GM18505 (cell line): ENCODE results near the gene FCRLA.
A peak's percentile ranks its signal among the peaks of the same experiment; 100 is the strongest.

Experiments used
- ATAC-seq: cut with Tn5 transposase; IDR thresholded peaks from one replicate; pipeline ENCODE4 v1.9.1; 2021; ENCODE audit not compliant: unreplicated experiment
- POLR2A ChIP-seq: IDR thresholded peaks from 4 replicates; pipeline ENCODE4 v1.6.1; 2011; ENCODE audit warnings: borderline replicate concordance; ENCODE audit not compliant: insufficient read depth, insufficient read length; ENCODE audit errors: extremely low read depth

FCRLA gene

DNA sequence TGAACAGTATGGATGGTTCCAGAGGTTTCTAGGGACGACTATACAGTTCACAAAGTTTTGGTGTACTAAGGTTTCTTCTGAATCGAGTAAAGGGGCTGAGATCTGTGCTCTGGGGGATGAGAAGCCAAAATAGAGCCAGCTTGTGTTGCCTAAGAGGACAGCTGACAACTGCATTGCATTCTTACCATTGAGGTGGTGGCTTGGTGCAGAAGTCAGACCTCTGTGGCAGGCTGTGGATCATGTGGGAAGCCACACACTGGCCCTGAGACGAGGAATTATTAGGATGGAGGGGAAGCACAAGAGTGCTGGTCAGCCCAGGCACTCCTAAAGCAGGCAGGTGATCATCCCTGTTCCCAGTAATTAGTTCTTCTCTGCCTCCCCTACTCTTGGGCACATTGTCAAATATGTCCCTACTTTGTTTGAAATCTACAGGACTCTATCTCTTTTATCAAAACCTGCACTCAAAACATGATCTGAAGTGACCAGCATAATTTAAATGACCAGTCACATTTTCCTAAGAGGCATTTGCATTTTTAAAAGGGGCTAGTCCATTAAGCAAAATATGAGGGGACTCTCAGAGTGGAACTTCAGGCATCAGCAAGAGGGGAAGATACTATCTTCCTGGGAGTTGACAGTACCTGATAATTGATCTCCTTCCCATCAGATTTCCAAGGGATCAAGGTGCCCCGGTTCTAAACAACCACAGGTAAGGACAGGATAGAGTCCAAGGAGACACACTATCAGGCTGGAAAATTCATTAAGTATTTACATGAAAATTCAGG, 14.1 kb downstream of the FCRLA start, which contains the start of gene FCRLB:
Gene FCRLB (plus strand): TSS at position 589 of the 782 bp plus-strand sequence. CDS start 1,129 bp downstream, outside the sequence.
- no peak for ATAC-seq
- TF ChIP-seq POLR2A = no peak

DNA sequence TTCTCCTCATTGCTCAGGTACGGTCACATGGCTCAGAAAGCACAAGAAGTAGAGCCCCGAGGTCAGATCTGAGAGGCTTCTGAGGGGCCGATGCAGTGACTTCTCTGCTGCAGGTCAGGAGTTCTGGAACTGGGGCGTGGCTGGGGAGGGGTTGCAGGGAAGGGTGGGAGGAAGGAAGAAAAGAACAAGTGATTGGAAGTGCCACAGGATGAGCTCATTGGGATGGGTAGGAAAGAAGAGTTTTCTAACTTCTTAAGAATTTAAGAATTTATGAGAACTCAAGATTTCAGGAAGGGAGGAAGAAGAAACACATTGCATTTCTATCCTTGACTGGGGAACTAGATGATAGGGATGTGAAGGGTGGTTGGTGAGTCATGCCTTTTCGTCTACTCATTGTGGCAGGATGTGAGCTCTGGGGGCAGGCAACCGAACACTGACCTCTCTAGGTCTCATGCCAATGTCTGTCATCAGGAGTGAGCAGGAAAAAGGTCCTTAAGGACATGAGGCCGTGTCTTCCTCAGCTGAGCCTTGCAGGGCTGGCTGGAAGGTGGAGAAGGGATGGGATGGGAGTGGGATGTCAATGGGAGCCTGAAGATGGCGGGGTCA, 14.8 kb downstream of the FCRLA start:
- no peak for TF ChIP-seq POLR2A
- no peak for ATAC-seq

- no peak for ATAC-seq
- TF ChIP-seq POLR2A = no peak
Observed at GRCh38 chr1:161722406-161722805, 15.4 kb downstream of the FCRLA start.

- TF ChIP-seq POLR2A = no peak
- no peak for ATAC-seq
Observed at GRCh38 chr1:161723459-161724141, 16.6 kb downstream of the FCRLA start.

DNA sequence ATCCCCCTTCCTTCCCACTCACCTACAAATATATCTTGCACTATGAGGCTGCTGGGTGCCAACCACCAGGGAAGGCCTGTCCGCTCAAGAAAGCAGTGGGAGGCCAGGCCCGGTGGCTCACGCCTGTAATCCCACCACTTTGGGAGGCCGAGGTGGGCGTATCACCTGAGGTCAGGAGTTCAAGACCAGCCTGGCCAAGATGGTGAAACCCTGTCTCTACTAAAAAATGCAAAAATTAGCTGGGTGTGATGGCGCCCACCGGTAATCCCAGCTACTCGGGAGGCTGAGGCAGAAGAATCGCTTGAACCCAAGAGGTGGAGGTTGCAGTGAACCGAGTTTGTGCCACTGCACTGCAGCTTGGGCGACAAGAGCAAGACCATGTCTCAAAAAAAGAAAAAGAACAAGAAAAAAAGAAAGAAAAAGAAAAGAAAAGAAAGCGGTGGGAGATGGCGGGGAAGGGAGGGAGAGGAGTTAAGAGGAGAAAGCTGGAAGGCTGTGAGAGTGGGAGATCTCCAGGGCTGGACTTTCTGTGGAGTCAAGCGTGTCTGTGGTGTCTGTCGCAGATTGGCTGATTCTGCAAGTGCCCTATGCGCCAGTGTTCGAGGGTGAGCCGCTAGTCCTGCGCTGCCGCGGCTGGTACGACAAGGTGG, 18.4 kb downstream of the FCRLA start:
- ATAC-seq = peak; percentile 1

GRCh38 chr1:161725908-161726472, 19.0 kb downstream of the FCRLA start:
- peak; percentile 20 for ATAC-seq
- no peak for TF ChIP-seq POLR2A

GRCh38 chr1:161726473-161727255, 19.6 kb downstream of the FCRLA start:
- ATAC-seq = peak; percentile 50
- peak; percentile 95 for TF ChIP-seq POLR2A

- TF ChIP-seq POLR2A = no peak
- ATAC-seq = peak; percentile 20
Observed at GRCh38 chr1:161727256-161727924, 20.4 kb downstream of the FCRLA start.

DNA sequence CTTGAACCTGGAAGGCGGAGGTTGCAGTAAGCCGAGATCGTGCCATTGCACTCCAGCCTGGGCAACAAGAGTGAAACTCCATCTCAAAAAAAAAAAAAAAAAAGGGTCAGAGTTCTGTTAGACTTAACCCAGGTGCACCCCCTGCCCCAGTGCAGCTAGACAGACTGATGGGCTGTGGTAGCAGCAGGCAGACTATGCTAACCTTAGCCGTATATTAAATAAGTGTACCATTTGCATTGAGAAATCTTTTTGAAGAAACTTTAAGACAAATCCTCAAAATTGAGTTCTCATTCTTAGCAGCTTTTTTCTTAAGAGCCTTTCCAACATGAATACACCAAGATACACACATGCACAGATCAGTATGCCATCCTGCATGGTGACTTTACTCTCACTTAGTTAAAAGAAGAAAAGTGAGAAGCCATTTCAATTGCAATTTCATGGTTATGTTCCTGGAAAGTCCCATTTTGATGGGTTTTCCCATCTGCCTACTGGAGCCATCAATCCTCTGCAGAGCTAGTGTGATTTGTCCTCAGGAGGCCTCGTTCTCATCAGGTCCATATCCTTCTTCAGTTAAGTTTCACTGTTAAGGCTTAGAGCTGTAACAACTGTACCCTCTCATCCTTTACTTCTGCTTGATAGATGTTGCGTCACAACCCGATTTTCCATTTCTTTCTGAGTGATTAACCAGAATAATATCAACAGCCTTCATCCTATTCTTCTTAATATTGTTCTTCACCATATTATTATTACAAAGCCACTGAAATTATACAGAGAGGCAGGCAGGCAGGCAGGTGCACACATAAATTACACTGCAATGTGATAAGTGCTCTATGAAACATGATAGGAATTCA, 21.6 kb downstream of the FCRLA start:
- no peak for ATAC-seq
- no peak for TF ChIP-seq POLR2A

- ATAC-seq = no peak
- TF ChIP-seq POLR2A = no peak
Observed at GRCh38 chr1:161730050-161730564, 23.1 kb downstream of the FCRLA start.

DNA sequence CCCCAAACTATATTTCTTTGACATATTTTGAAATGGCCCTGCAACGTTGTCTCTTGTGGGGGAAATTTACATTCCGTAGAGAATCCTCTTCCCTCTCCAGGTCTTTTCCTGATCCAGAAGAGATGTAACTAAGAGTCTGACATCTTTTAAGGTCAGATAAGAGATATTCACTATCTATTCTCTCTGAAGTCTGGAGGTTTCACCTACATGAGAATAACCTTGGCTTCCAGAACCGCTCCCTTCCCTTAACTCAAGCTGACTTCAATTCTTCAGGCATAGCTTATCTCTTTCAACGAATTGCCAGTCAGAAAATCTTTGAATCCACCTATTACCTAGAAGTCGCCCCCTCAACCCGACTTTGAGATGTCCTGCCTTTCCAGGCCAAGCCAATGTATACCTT, 24.2 kb downstream of the FCRLA start:
- no peak for TF ChIP-seq POLR2A
- ATAC-seq = no peak

DNA sequence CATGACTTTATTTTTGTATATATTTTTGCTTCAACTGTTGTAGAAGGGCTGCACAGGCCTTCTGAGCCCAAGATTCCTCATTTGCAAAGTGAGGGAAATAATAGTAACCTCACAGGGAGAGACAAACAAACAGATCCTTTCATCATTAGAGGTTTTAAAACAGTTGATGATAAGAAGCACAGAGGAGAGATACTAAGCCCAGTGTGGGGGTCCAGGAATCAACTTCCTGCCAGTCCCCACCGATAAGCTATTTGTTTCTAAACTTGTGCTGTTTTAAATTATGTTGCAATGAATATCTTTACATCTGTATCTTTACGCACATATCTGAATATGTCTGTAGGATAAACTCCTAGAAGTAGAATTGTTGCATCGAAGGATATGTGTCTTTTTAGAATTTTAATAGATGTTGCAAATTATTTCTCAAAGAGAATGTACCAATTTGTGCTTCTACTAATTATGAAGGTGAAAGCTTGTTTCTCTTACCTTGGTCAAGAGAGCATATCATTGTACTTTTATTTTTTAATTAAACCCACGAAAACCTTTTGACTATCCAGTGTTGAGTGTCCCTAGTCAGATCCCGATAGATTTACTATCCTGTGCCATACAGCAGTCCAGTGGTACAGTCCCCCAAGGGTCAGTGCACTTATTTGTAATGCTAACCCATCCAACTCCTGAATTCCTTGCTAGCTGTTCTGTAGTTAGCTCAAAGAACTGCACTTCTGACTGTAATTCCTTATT, 25.1 kb downstream of the FCRLA start:
- no peak for ATAC-seq
- no peak for TF ChIP-seq POLR2A
